CD4-positive, alpha-beta T cell treated with Interleukin-10 for 1 hour (primary cell): Measurements from ENCODE around the gene GSX1.

ENCODE experiments used
- DNase-seq: peaks from one replicate; pipeline ENCODE4 v3.0.0-alpha.2; 2020

The GSX1 gene

DNA sequence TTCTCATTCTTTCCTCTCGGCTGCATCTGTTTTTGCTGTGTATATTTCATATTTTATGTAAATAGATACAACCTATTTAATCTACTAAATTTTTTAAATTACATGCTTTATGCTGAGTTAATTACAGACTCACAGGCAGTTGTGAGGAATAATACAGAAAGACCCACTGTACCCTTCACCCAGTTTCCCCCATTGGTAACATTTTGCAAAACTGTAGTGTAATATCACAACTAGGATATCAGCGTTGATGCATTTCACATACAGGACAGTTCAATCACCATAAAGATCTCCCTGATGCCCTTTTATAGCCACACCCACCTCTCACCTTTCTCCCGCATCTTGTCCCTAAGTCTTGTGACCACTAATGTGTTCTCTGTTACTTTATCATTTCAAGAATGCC is 43.5 kb downstream of the GSX1 start:
- DNase-seq = no peak

DNA sequence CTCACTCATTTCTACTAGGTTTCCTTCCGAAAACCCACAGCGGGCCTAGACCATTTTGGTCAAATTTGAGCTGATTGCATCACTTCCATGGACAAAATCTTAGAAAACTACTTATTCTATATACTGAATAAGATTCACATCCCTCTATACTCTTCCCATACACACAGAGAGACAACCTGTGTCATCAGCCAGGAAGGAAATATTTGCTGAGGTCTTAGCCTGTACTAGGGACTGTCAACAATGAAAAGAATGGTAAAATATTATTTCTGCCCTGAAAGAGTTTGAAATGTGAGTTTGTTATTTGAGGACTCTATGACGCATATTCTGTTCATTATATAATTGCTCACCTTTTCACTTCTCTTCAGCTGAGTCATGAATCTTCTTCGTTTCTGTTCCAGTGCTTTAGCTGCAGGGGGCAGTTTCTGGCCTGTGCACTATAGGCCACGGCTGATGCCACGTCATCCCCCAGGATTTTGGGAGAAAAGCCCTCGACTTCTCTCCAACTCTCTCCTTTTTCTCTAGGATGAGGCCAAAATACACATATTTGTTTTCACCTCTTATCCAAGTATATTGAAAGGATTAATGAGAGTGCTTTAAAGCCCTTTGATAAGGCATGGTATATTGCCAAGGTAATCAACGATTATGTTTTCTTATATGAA is 47.7 kb downstream of the GSX1 start:
- DNase-seq = no peak

DNA sequence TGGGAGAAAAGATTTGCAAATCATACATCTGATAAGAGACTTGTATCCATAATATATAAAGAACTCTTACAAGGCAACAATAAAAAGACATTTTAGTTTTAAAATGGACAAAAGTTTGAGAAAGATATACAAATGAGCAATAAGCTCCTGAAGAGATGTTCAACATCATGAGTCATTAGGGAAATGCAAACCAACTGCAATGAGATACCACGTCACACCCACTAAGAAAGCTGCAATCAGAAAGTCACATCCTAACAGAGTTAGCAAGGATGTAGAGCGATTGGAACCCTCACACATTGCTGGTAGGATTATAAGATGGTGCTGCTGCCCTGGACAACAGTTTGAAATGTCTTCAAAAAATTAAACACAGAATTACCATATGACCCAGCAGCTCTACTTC is 50.3 kb downstream of the GSX1 start:
- DNase-seq = no peak
